Effector memory CD8-positive, alpha-beta T cell (primary cell): Measurements from ENCODE around the gene SYCP2L.

Source experiments
- ATAC-seq: fragments of 150-1000 bp; cut with Tn5 transposase; replicated peaks from 2 replicates; pipeline ENCODE4 v1.10.0; 2021; ENCODE audit warnings: mild to moderate bottlenecking, moderate library complexity
- DNase-seq, 3 experiments: peaks; one replicate each; pipeline ENCODE4 v3.0.0; 2021
- H3K27ac Mint-ChIP-seq, 2 donors: one replicate each; pipeline ENCODE4 v1.8.0; 2022; ENCODE audit warnings: mild to moderate bottlenecking in 2 of 2, mixed read lengths in 2 of 2, moderate library complexity in 2 of 2
- H3K27me3 Mint-ChIP-seq, 2 donors: one replicate each; pipeline ENCODE4 v1.8.0; 2022; ENCODE audit warnings: mixed read lengths in 2 of 2
- H3K36me3 Mint-ChIP-seq: one replicate; pipeline ENCODE4 v1.8.0; 2022; ENCODE audit warnings: mild to moderate bottlenecking, moderate library complexity, mixed read lengths; ENCODE audit not compliant: insufficient read depth
- H3K4me1 Mint-ChIP-seq, 2 donors: one replicate each; pipeline ENCODE4 v1.8.0; 2022; ENCODE audit warnings: low read depth in 2 of 2, mixed read lengths in 2 of 2
- H3K4me3 Mint-ChIP-seq, 2 donors: one replicate each; pipeline ENCODE4 v1.8.0; 2022; ENCODE audit warnings: mild to moderate bottlenecking in 2 of 2, mixed read lengths in 2 of 2, moderate library complexity in 2 of 2
- H3K9me3 Mint-ChIP-seq, 2 donors: one replicate each; pipeline ENCODE4 v1.8.0; 2022; ENCODE audit warnings: mixed read lengths in 2 of 2

The SYCP2L gene

DNA sequence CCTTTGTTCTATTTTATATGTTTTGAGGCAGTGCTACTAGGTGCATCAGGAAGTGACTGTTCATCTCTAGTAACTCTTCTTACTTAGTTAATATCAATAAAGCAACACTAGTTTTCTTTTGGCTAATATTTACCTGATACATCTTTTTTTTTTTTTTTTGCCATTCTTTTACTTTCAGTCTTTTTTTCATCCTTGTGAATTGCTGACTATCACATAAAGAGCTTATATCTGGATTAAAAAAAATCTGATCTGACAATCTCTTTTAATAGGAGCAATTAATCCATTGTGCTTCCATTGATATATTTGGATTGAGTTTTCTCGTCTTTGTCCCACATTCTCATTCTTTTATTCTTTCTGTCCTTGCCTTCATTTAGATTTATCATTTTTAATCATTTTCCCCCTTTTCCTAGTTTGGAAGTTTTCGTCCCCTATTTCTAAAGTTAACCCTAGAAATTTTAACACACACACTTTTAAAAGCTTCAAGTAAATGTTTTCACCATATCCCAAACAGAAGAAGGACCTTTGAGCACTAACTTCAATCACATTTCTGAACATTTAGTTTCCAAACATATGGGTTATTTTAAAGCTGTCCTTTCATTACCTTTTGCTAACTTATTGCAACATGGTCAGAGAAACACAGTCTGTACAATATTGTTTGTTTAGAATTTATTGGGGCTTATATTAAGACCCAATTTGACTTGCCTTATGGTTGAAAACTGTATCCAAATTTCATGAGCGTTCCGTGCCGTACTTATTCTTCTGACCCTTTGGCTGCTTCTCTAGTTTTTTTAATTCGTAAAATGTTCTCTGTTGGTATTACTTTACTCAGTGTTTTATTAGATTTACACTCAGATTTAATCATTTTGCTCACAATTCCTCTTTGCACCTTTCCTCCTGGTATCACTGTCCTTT, 63.0 kb downstream of the SYCP2L start:
- H3K4me1 Mint-ChIP-seq = peaks cover 0 to 3% of the 10 kb centered on the region in 2 donors
- no peaks in the 10 kb centered on the region for H3K36me3 Mint-ChIP-seq
- H3K27me3 Mint-ChIP-seq = peaks cover 24 to 30% of the 10 kb centered on the region in 2 donors
- H3K4me3 Mint-ChIP-seq = no peak overlapping the region
- ATAC-seq = no peak
- DNase-seq = no peak
- H3K9me3 Mint-ChIP-seq = no peaks in the 10 kb centered on the region
- no peak overlapping the region for H3K27ac Mint-ChIP-seq

GRCh38 chr6:10951675-10952282, 64.9 kb downstream of the SYCP2L start:
- Mint-ChIP-seq H3K27ac (no peak overlapping the region), H3K36me3 (no peaks in the 10 kb centered on the region), H3K4me3 (no peak overlapping the region), H3K9me3 (no peaks in the 10 kb centered on the region), H3K4me1 (peaks cover 0 to 3% of the 10 kb centered on the region in 2 donors), H3K27me3 (peaks cover 24 to 30% of the 10 kb centered on the region in 2 donors)
- no peak for DNase-seq
- no peak for ATAC-seq

DNA sequence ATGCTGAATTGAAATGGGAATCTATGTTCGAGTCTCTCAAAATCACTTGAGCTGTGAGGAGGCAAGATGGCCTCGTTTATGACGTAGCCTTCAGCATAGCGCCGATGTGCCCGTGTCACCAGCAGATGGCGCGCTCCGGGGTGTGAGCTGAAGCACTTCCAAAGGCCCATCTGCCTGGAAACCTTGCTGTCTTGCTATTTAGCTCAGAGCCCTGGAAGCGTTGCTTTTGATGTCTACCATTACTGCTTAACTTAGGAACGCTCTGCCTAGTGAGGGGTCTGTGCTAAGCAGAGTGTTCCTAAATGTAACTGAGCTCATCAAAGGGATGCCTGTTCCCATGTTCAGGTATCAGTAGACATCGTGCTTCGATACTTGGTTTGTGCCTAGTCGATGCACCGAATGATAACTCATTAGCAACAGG, 67.7 kb downstream of the SYCP2L start:
- peaks cover 0 to 3% of the 10 kb centered on the region in 2 donors for H3K4me1 Mint-ChIP-seq
- no peaks in the 10 kb centered on the region for H3K36me3 Mint-ChIP-seq
- H3K9me3 Mint-ChIP-seq = no peaks in the 10 kb centered on the region
- no peak overlapping the region for H3K27ac Mint-ChIP-seq
- ATAC-seq (peak; percentile 70), DNase-seq (peak; percentile 39 to 47 (median 44))
- H3K4me3 Mint-ChIP-seq = no peak overlapping the region
- H3K27me3 Mint-ChIP-seq = peaks cover 32 to 34% of the 10 kb centered on the region in 2 donors

DNA sequence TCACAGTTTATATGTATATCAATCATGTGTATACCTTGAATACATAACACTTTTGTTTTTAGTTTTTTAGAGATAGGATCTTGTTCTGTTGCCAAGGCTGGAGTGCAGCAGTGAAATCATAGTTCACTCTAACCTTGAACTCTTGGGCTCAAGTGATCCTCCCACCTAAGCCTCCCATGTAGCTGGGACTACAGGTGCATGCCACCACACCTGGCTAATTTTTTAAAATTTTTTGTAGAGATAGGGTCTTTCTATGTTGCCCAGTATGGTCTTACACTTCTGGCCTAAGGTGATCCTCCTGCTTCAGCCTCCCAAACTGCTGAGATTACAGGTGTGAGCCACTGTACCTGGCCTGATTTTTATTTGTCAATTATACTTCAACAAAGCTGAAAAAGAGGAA, 69.9 kb downstream of the SYCP2L start:
- DNase-seq (no peak), ATAC-seq (no peak)
- Mint-ChIP-seq H3K4me3 (no peak overlapping the region), H3K27me3 (peaks cover 34 to 37% of the 10 kb centered on the region in 2 donors), H3K9me3 (no peaks in the 10 kb centered on the region), H3K27ac (no peak overlapping the region), H3K36me3 (no peaks in the 10 kb centered on the region), H3K4me1 (peaks cover 0 to 3% of the 10 kb centered on the region in 2 donors)

GRCh38 chr6:10957414-10957886, 70.6 kb downstream of the SYCP2L start:
- Mint-ChIP-seq H3K27ac (no peak overlapping the region), H3K9me3 (no peaks in the 10 kb centered on the region), H3K4me3 (no peak overlapping the region), H3K36me3 (no peaks in the 10 kb centered on the region), H3K27me3 (peaks cover 33 to 34% of the 10 kb centered on the region in 2 donors), H3K4me1 (peaks cover 0 to 3% of the 10 kb centered on the region in 2 donors)
- ATAC-seq (no peak), DNase-seq (no peak)

- no peak for DNase-seq
- Mint-ChIP-seq H3K4me3 (no peak overlapping the region), H3K36me3 (no peaks in the 10 kb centered on the region), H3K27me3 (peaks cover 23 to 27% of the 10 kb centered on the region in 2 donors), H3K27ac (no peak overlapping the region), H3K9me3 (peaks cover 0 to 2% of the 10 kb centered on the region in 2 donors), H3K4me1 (no peaks in the 10 kb centered on the region)
- ATAC-seq = no peak
These were observed 73.3 kb downstream of the SYCP2L start for GRCh38 chr6:10960171-10960570.

DNA sequence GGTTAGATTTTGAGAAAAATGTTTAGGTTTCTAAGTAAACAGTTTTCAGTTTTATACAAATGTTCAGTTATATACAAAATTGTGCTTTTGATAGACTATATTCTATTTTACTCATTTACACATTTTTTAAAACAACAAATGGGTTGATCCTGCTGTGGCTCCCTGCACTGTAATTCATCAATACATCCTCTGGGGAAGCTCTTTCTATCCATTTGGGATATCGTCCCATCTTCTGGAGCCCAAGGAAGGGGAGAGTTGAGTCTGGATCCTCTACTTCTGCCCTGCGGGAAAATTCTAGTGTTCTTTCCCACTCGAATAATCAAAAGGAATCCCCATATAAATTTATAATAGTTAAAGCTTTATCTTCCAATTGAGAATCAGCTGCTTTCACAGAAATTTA, 75.0 kb downstream of the SYCP2L start:
- no peak overlapping the region for H3K27ac Mint-ChIP-seq
- DNase-seq = no peak
- peaks cover 23 to 31% of the 10 kb centered on the region in 2 donors for H3K27me3 Mint-ChIP-seq
- H3K4me3 Mint-ChIP-seq = no peak overlapping the region
- ATAC-seq = no peak
- H3K4me1 Mint-ChIP-seq = no peaks in the 10 kb centered on the region
- no peaks in the 10 kb centered on the region for H3K36me3 Mint-ChIP-seq
- H3K9me3 Mint-ChIP-seq = peaks cover 0 to 3% of the 10 kb centered on the region in 2 donors

GRCh38 chr6:10962673-10963072, 75.8 kb downstream of the SYCP2L start:
- no peaks in the 10 kb centered on the region for H3K4me1 Mint-ChIP-seq
- DNase-seq (no peak), ATAC-seq (no peak)
- no peak overlapping the region for H3K27ac Mint-ChIP-seq
- peaks cover 0 to 3% of the 10 kb centered on the region in 2 donors for H3K9me3 Mint-ChIP-seq
- no peak overlapping the region for H3K4me3 Mint-ChIP-seq
- H3K27me3 Mint-ChIP-seq = peaks cover 24 to 31% of the 10 kb centered on the region in 2 donors
- no peaks in the 10 kb centered on the region for H3K36me3 Mint-ChIP-seq

GRCh38 chr6:10963113-10963512, 76.3 kb downstream of the SYCP2L start:
- Mint-ChIP-seq H3K27me3 (peaks cover 28 to 36% of the 10 kb centered on the region in 2 donors), H3K4me3 (no peak overlapping the region), H3K27ac (no peak overlapping the region), H3K36me3 (no peaks in the 10 kb centered on the region), H3K4me1 (no peaks in the 10 kb centered on the region), H3K9me3 (peaks cover 0 to 6% of the 10 kb centered on the region in 2 donors)
- no peak for ATAC-seq
- DNase-seq = no peak

GRCh38 chr6:10964684-10965083, 77.8 kb downstream of the SYCP2L start:
- DNase-seq (no peak), ATAC-seq (no peak)
- Mint-ChIP-seq H3K9me3 (peaks cover 0 to 6% of the 10 kb centered on the region in 2 donors), H3K36me3 (no peaks in the 10 kb centered on the region), H3K27me3 (peaks cover 28 to 37% of the 10 kb centered on the region in 2 donors), H3K27ac (no peak overlapping the region), H3K4me1 (no peaks in the 10 kb centered on the region), H3K4me3 (no peak overlapping the region)

DNA sequence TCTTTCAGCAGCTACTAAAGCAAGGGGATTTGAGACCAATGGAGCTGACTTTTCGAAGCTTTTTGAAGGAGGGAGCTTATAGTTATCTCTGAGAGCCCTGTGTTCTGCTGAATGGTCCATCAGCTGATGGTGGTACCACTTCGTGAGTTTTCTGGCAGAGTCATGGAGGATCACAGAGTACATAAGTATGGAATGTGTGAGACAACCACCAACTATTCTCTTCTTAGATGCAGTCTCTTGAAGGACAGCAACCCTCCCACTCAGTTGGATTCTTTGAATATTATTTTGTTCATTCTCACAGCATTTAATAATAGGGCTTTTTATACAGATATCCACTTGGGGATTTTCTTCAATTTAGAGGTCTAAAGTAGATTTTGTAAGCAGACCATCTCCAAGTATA, 81.9 kb downstream of the SYCP2L start:
- H3K27me3 Mint-ChIP-seq = peaks cover 30 to 35% of the 10 kb centered on the region in 2 donors
- peaks cover 0 to 6% of the 10 kb centered on the region in 2 donors for H3K9me3 Mint-ChIP-seq
- H3K36me3 Mint-ChIP-seq = no peaks in the 10 kb centered on the region
- H3K4me1 Mint-ChIP-seq = no peaks in the 10 kb centered on the region
- no peak for ATAC-seq
- no peak for DNase-seq
- H3K4me3 Mint-ChIP-seq = no peak overlapping the region
- no peak overlapping the region for H3K27ac Mint-ChIP-seq

DNA sequence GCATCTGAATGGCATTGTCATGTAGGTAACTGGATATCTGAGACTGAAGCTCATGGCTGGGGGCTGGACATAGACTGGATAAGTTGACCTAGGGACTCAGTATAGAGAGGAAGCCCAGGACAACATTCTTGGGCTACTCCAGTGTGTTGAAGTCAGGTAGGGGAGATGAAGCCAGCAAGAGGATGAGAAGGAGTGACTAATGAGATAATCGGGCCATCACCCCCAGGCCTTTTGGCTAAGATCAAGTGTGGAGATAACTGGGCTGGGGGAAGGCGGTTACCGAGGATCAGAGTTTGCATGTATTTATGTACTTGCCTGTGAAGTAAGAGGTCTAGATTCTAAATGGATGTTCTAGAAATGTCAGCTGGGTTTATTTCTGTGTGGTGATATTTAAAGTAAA, 83.9 kb downstream of the SYCP2L start:
- DNase-seq (no peak), ATAC-seq (no peak)
- H3K9me3 Mint-ChIP-seq = peaks cover 0 to 3% of the 10 kb centered on the region in 2 donors
- no peaks in the 10 kb centered on the region for H3K36me3 Mint-ChIP-seq
- no peaks in the 10 kb centered on the region for H3K4me1 Mint-ChIP-seq
- H3K27ac Mint-ChIP-seq = no peak overlapping the region
- H3K4me3 Mint-ChIP-seq = no peak overlapping the region
- peaks cover 25 to 30% of the 10 kb centered on the region in 2 donors for H3K27me3 Mint-ChIP-seq

DNA sequence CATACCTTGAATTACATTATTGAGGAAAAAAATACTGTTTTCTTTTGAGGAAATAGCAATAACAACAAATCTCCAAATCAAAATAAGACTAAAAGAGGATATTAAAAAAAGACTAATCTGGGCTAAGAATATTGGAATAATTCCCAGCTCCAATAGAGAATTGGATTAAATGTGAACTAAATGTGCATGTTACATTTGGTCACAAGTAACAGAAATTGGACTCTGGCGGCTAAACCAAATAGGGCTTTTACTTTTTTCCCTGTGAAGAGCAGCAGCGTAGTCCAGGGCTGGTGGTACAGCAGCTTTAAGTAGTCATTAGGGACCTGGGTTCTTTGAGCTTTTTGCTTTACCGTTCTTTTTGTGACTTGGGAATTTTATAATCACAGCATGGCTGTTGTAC, 85.3 kb downstream of the SYCP2L start:
- Mint-ChIP-seq H3K4me3 (no peak overlapping the region), H3K27me3 (peaks cover 25 to 30% of the 10 kb centered on the region in 2 donors), H3K9me3 (peaks cover 0 to 3% of the 10 kb centered on the region in 2 donors), H3K36me3 (no peaks in the 10 kb centered on the region), H3K27ac (no peak overlapping the region), H3K4me1 (no peaks in the 10 kb centered on the region)
- ATAC-seq (no peak), DNase-seq (no peak)

DNA sequence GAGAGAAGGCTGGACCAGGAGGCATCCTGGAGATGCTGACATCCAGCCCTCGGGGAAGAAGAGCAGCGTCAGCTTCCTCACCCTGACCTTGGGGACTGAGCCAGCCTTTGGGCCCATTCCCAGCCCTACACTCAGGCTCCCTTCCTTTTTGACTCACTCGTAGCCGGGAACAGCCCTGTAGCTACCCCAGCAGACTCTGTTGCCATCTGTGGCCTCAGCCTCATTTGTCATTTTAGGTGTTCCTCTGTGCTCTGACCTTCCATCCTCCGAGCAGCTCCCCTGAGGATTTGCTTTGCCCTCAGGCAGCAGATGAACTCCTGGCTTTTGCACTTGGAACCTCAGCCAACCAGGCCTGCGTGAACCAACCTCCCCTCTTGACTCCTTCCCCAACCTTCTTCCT, 89.7 kb downstream of the SYCP2L start:
- H3K27me3 Mint-ChIP-seq = peaks cover 14 to 17% of the 10 kb centered on the region in 2 donors
- no peak overlapping the region for H3K4me3 Mint-ChIP-seq
- H3K36me3 Mint-ChIP-seq = no peaks in the 10 kb centered on the region
- H3K27ac Mint-ChIP-seq = no peak overlapping the region
- DNase-seq (no peak), ATAC-seq (no peak)
- no peaks in the 10 kb centered on the region for H3K4me1 Mint-ChIP-seq
- peaks cover 0 to 4% of the 10 kb centered on the region in 2 donors for H3K9me3 Mint-ChIP-seq
